AG09319 (cell line): ENCODE results near the gene IL9R.
"Not testable (repeated sequence)": the region's sequence is repeated elsewhere in the genome, so short reads cannot be mapped to it uniquely, and the experiment has no call there.

Experiments
- DNase-seq: peaks from one replicate; pipeline ENCODE4 v3.0.0-alpha.2; 2010; ENCODE audit warnings: low read depth; ENCODE audit errors: extremely low read depth
- CTCF ChIP-seq: IDR thresholded peaks from 2 replicates; pipeline ENCODE4 v1.5.1; 2011; ENCODE audit warnings: low read depth, mild to moderate bottlenecking, inconsistent platforms, low read length, moderate library complexity

IL9R gene

DNA sequence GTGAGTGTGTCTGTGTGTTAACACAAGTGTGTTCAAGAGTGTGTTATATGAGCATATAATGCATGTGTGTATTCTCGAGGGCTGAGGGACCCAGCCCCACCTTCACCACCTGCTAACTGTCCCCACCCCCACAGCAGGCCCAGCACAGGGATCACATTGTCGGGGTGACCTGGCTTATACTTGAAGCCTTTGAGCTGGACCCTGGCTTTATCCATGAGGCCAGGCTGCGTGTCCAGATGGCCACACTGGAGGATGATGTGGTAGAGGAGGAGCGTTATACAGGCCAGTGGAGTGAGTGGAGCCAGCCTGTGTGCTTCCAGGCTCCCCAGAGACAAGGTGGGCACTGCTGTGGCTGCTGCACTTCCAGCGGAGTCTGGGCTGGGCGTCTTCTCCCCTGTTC is 7.6 kb downstream of the IL9R start:
- DNase-seq: no peak
- TF ChIP-seq CTCF: no peak

- not testable (repeated sequence) for DNase-seq
These were observed 9.0 kb downstream of the IL9R start for GRCh38 chrX:156006468-156006867.

- DNase-seq: not testable (repeated sequence)
These were observed 10.9 kb downstream of the IL9R start for GRCh38 chrX:156008379-156008778.

- no peak for DNase-seq
- no peak for TF ChIP-seq CTCF
These were observed 11.4 kb downstream of the IL9R start for GRCh38 chrX:156008915-156009314.

GRCh38 chrX:156009691-156010090 is 12.2 kb downstream of the IL9R start:
- DNase-seq: not testable (repeated sequence)

GRCh38 chrX:156013286-156013953 is 15.9 kb downstream of the IL9R start:
- not testable (repeated sequence) for DNase-seq

- DNase-seq: not testable (repeated sequence)
These were observed 22.4 kb downstream of the IL9R start for GRCh38 chrX:156019846-156020245.

DNA sequence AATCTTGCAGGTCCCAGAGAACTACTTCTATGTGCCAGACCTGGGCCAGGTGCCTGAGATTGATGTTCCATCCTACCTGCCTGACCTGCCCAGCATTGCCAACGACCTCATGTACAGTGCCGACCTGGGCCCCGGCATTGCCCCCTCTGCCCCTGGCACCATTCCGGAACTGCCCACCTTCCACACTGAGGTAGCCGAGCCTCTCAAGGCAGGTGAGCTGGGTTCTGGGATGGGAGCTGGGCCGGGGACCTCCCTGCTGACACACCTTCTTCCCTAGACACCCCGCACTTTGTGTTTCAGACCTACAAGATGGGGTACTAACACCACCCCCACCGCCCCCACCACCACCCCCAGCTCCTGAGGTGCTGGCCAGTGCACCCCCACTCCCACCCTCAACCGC is 25.5 kb downstream of the IL9R start:
- not testable (repeated sequence) for DNase-seq

DNA sequence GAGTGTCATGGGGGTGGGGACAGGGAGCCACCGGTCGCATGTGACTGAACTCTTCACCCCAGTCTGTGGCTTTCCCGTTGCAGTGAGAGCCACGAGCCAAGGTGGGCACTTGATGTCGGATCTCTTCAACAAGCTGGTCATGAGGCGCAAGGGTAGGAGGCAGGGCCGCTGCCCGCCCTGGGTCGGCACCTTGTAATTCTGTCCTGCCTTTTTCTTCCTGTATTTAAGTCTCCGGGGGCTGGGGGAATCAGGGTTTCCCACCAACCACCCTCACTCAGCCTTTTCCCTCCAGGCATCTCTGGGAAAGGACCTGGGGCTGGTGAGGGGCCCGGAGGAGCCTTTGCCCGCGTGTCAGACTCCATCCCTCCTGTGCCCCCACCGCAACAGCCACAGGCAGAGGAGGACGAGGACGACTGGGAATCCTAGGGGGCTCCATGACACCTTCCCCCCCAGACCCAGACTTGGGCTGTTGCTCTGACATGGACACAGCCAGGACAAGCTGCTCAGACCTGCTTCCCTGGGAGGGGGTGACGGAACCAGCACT is 27.5 kb downstream of the IL9R start:
- DNase-seq: not testable (repeated sequence)

- not testable (repeated sequence) for DNase-seq
These were observed 31.2 kb downstream of the IL9R start for GRCh38 chrX:156028653-156029237.

GRCh38 chrX:156029296-156029695 is 31.8 kb downstream of the IL9R start:
- not testable (repeated sequence) for DNase-seq

- not testable (repeated sequence) for DNase-seq
These were observed 32.4 kb downstream of the IL9R start for GRCh38 chrX:156029707-156030442.

GRCh38 chrX:156030474-156030873 is 33.0 kb downstream of the IL9R start:
- DNase-seq: not testable (repeated sequence)
